Hepatocyte (in vitro differentiated cells): ENCODE measurements around the gene WFDC8. TPM values are rescaled to one million over a fixed set of nuclear protein-coding genes. Genes with fewer than 3 reads are reported as not detected.

Experiments used
- DNase-seq: peaks from one replicate; pipeline ENCODE4 v3.0.0-alpha.2; 2016; ENCODE audit warnings: low spot score
- H2AFZ ChIP-seq: fragments of 200-600 bp; sonication (generic); 2 replicates; pipeline ENCODE4 v1.6.0; 2016; ENCODE audit warnings: antibody characterized with exemption, mild to moderate bottlenecking
- H3K27ac ChIP-seq: fragments of 200-600 bp; sonication (generic); 2 replicates; pipeline ENCODE4 v1.5.1; 2016; ENCODE audit warnings: mild to moderate bottlenecking
- H3K27me3 ChIP-seq: fragments of 200-600 bp; sonication (generic); 2 replicates; pipeline ENCODE4 v1.6.1; 2016
- H3K36me3 ChIP-seq: fragments of 200-600 bp; sonication (generic); replicated peaks from 2 replicates; pipeline ENCODE4 v1.5.1; 2016; ENCODE audit warnings: low read depth; ENCODE audit not compliant: insufficient read depth
- H3K4me1 ChIP-seq: fragments of 200-600 bp; sonication (generic); 2 replicates; pipeline ENCODE4 v1.5.1; 2016; ENCODE audit warnings: mild to moderate bottlenecking, moderate library complexity; ENCODE audit not compliant: insufficient read depth
- H3K4me2 ChIP-seq: fragments of 200-600 bp; sonication (generic); 2 replicates; pipeline ENCODE4 v1.6.0; 2016
- H3K4me3 ChIP-seq: fragments of 200-600 bp; sonication (generic); 2 replicates; pipeline ENCODE4 v1.5.1; 2016; ENCODE audit warnings: mild to moderate bottlenecking
- H3K79me2 ChIP-seq: fragments of 200-600 bp; sonication (generic); 2 replicates; pipeline ENCODE4 v1.6.0; 2017; ENCODE audit warnings: mild to moderate bottlenecking
- H3K9me2 ChIP-seq: fragments of 200-600 bp; sonication (generic); replicated peaks from 2 replicates; pipeline ENCODE4 v1.6.0; 2017; ENCODE audit warnings: mild to moderate bottlenecking; ENCODE audit not compliant: insufficient read depth
- H3K9me3 ChIP-seq: fragments of 200-600 bp; sonication (generic); 2 replicates; pipeline ENCODE4 v1.5.1; 2016; ENCODE audit warnings: low read depth, mild to moderate bottlenecking
- H4K20me1 ChIP-seq: fragments of 200-600 bp; sonication (generic); 2 replicates; pipeline ENCODE4 v1.6.0; 2016; ENCODE audit warnings: mild to moderate bottlenecking; ENCODE audit not compliant: insufficient read depth, poor library complexity, severe bottlenecking
- EZH2 ChIP-seq: fragments of 200-600 bp; sonication (generic); IDR thresholded peaks from 2 replicates; pipeline ENCODE4 v1.6.1; 2016; ENCODE audit warnings: antibody characterized with exemption, mild to moderate bottlenecking, borderline replicate concordance
- EZH2phosphoT487 ChIP-seq: fragments of 200-600 bp; sonication (generic); IDR thresholded peaks from one replicate; pipeline ENCODE4 v1.6.1; 2018; ENCODE audit warnings: antibody characterized with exemption, mild to moderate bottlenecking, low read depth, moderate library complexity; ENCODE audit not compliant: unreplicated experiment, severe bottlenecking
- WGBS: methylation state at CpG from one replicate; pipeline ENCODE4 v1.1.6; 2016; ENCODE audit warnings: low lambda C conversion rate; ENCODE audit errors: missing lambda C conversion rate; 5-methylcytosine and 5-hydroxymethylcytosine counted together
- polyA plus RNA-seq: library from polyadenylated mRNA; unstranded; fragments of >200 nt; fragmentation: Nextera tagmentation; extraction: Ambion mirVana; gene quantifications from 2 replicates; pipeline ENCODE4 v1.2.1, GENCODE V29; 2016
- small RNA-seq: library from RNA; depleted of rRNA; stranded (forward); fragments of <200 nt; gene quantifications from one replicate; pipeline ENCODE3, GENCODE V24; 2014
- total RNA-seq: library from RNA; depleted of rRNA; stranded (reverse); fragments of >200 nt; gene quantifications from 2 replicates; pipeline ENCODE4 v1.2.3, GENCODE V29; 2014
- TF ChIP-seq, protein P1 (sequence below): fragments of 200-600 bp; sonication (generic); IDR thresholded peaks from 2 replicates; pipeline ENCODE4 v1.5.1; 2016; ENCODE audit warnings: antibody characterized with exemption, mild to moderate bottlenecking; ENCODE audit not compliant: poor library complexity

The WFDC8 gene
- total and polyA plus RNA-seq, 2 experiments from 2014 or later: not detected

- no peaks in the 10 kb centered on the region for H3K36me3 ChIP-seq
- no peak overlapping the region for H3K4me2 ChIP-seq
- 95% methylated on average over 5 of the region's 5 CpGs for WGBS
- H3K27me3 ChIP-seq: no peaks in the 10 kb centered on the region
- no peak for TF ChIP-seq EZH2
- TF ChIP-seq EZH2phosphoT487: no peak
- TF ChIP-seq, protein P1, sequence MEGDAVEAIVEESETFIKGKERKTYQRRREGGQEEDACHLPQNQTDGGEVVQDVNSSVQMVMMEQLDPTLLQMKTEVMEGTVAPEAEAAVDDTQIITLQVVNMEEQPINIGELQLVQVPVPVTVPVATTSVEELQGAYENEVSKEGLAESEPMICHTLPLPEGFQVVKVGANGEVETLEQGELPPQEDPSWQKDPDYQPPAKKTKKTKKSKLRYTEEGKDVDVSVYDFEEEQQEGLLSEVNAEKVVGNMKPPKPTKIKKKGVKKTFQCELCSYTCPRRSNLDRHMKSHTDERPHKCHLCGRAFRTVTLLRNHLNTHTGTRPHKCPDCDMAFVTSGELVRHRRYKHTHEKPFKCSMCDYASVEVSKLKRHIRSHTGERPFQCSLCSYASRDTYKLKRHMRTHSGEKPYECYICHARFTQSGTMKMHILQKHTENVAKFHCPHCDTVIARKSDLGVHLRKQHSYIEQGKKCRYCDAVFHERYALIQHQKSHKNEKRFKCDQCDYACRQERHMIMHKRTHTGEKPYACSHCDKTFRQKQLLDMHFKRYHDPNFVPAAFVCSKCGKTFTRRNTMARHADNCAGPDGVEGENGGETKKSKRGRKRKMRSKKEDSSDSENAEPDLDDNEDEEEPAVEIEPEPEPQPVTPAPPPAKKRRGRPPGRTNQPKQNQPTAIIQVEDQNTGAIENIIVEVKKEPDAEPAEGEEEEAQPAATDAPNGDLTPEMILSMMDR: no peak
- H3K27ac ChIP-seq: no peak overlapping the region
- no peak overlapping the region for H2AFZ ChIP-seq
- no peaks in the 10 kb centered on the region for H3K9me2 ChIP-seq
- no peaks in the 10 kb centered on the region for H3K4me1 ChIP-seq
- no peaks in the 10 kb centered on the region for H3K79me2 ChIP-seq
- no peaks in the 10 kb centered on the region for H4K20me1 ChIP-seq
- no peaks in the 10 kb centered on the region for H3K9me3 ChIP-seq
- DNase-seq: no peak
- H3K4me3 ChIP-seq: no peak overlapping the region
Measured at GRCh38 chr20:45507011-45507820, 71.9 kb downstream of the WFDC8 start.

- no peak overlapping the region for H3K4me2 ChIP-seq
- TF ChIP-seq, protein P1: no peak
- 88% methylated on average over 2 of the region's 2 CpGs for WGBS
- H2AFZ ChIP-seq: no peak overlapping the region
- no peaks in the 10 kb centered on the region for H3K36me3 ChIP-seq
- no peaks in the 10 kb centered on the region for H3K79me2 ChIP-seq
- no peaks in the 10 kb centered on the region for H3K9me2 ChIP-seq
- H3K4me3 ChIP-seq: no peak overlapping the region
- no peaks in the 10 kb centered on the region for H3K9me3 ChIP-seq
- H4K20me1 ChIP-seq: no peaks in the 10 kb centered on the region
- DNase-seq: no peak
- no peaks in the 10 kb centered on the region for H3K4me1 ChIP-seq
- H3K27ac ChIP-seq: no peak overlapping the region
- H3K27me3 ChIP-seq: no peaks in the 10 kb centered on the region
Measured at GRCh38 chr20:45506398-45506797, 72.7 kb downstream of the WFDC8 start.

DNA sequence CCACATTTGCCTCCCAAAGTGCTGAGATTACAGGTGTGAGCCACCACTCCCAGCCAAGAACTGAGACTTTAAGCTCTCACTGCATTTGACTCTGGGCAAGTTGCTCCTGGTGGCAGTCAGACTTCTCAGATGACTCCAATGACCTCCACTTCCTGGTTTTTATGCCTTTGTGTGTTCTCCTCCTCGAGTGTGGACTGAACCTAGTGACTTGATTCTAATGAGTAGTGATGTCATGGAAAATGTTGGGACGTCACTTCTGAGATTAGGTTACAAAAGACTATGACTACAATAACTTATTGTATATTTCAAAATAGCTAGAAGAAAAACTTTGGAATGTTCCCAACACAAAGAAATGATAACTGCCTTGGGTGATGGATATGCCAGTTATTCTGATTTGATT is 75.7 kb downstream of the WFDC8 start:
- no peak overlapping the region for H3K4me3 ChIP-seq
- 70% methylated on average over 2 of the region's 2 CpGs for WGBS
- no peak overlapping the region for H3K4me2 ChIP-seq
- no peaks in the 10 kb centered on the region for H3K9me3 ChIP-seq
- DNase-seq: no peak
- H3K27me3 ChIP-seq: no peaks in the 10 kb centered on the region
- no peak overlapping the region for H2AFZ ChIP-seq
- no peaks in the 10 kb centered on the region for H4K20me1 ChIP-seq
- TF ChIP-seq EZH2 (no peak), EZH2phosphoT487 (no peak)
- no peak overlapping the region for H3K27ac ChIP-seq
- H3K36me3 ChIP-seq: no peaks in the 10 kb centered on the region
- H3K9me2 ChIP-seq: no peaks in the 10 kb centered on the region
- H3K4me1 ChIP-seq: no peaks in the 10 kb centered on the region
- H3K79me2 ChIP-seq: no peaks in the 10 kb centered on the region

DNA sequence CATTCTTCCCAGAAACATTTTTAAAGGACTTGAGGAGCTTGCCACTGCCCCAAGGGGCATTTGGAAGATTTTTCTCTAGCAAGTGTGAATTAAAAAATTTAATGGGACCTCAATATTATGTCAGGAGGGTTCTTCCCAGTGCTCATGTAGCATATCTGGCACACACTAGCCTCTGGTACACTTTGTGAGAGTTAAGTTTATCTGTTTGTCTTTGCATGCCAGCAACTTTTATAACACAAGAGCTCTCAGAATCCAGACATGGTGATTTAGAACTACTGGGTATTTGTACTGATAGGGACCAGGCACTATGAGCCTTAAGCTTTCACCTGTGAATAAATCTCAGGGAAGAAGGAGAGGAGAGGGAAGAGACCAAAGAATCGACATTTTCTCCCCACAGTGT is 76.5 kb downstream of the WFDC8 start:
- H3K9me3 ChIP-seq: no peaks in the 10 kb centered on the region
- H4K20me1 ChIP-seq: no peaks in the 10 kb centered on the region
- 69% methylated on average over 1 of the region's 1 CpG for WGBS
- H3K79me2 ChIP-seq: no peaks in the 10 kb centered on the region
- H3K27ac ChIP-seq: no peak overlapping the region
- H3K4me3 ChIP-seq: no peak overlapping the region
- no peak overlapping the region for H3K4me2 ChIP-seq
- no peak for DNase-seq
- TF ChIP-seq EZH2phosphoT487: no peak
- no peak for TF ChIP-seq EZH2
- TF ChIP-seq, protein P1: no peak
- H3K4me1 ChIP-seq: no peaks in the 10 kb centered on the region
- no peaks in the 10 kb centered on the region for H3K9me2 ChIP-seq
- H2AFZ ChIP-seq: no peak overlapping the region
- no peaks in the 10 kb centered on the region for H3K27me3 ChIP-seq
- H3K36me3 ChIP-seq: no peaks in the 10 kb centered on the region

Small RNAs within 50 kb of the gene (small RNA-seq; reads per million reads assigned to genes)
- gene AL031663.1 (not detected), gene HSPD1P21 (not detected), gene RNA5SP485 (not detected)

Other genes with a start within 250 kb of the WFDC8 start
- gene SDC4, start 230.9 kb downstream of the WFDC8 start, total RNA-seq: 191 and 194 TPM in 2 replicates
- gene SDC4, start 230.9 kb downstream of the WFDC8 start, polyA plus RNA-seq: 159 and 178 TPM in 2 replicates
- gene SYS1, start 216.1 kb downstream of the WFDC8 start, total RNA-seq: 42.0 and 50.7 TPM in 2 replicates
- 28.9 and 35.8 TPM in 2 replicates for gene SYS1, start 216.1 kb downstream of the WFDC8 start, polyA plus RNA-seq
- gene TP53TG5, start 201.0 kb downstream of the WFDC8 start, total RNA-seq: not detected in 2 replicates
- 0.23 TPM in 1 of 2 replicates, not detected in the other for gene TP53TG5, start 201.0 kb downstream of the WFDC8 start, polyA plus RNA-seq
- gene DBNDD2, start 171.0 kb downstream of the WFDC8 start, total RNA-seq: 12.3 and 12.8 TPM in 2 replicates
- 11.1 and 17.9 TPM in 2 replicates for gene DBNDD2, start 171.0 kb downstream of the WFDC8 start, polyA plus RNA-seq
- 67.1 TPM in 2 replicates for gene PIGT, start 163.1 kb downstream of the WFDC8 start, total RNA-seq
- 163 and 168 TPM in 2 replicates for gene PIGT, start 163.1 kb downstream of the WFDC8 start, polyA plus RNA-seq
- 12.6 and 16.7 TPM in 2 replicates for gene WFDC2, start 109.5 kb downstream of the WFDC8 start, total RNA-seq
- gene WFDC2, start 109.5 kb downstream of the WFDC8 start, polyA plus RNA-seq: 92.1 and 99.1 TPM in 2 replicates
- not detected in 2 replicates for gene SPINT3, start 63.7 kb downstream of the WFDC8 start, total RNA-seq
- not detected in 2 replicates for gene SPINT3, start 63.7 kb downstream of the WFDC8 start, polyA plus RNA-seq
- gene WFDC6, start 39.8 kb downstream of the WFDC8 start, total RNA-seq: not detected in 2 replicates
- not detected in 2 replicates for gene WFDC6, start 39.8 kb downstream of the WFDC8 start, polyA plus RNA-seq
- gene EPPIN, start 31.9 kb downstream of the WFDC8 start, total RNA-seq: not detected in 2 replicates
- gene EPPIN, start 31.9 kb downstream of the WFDC8 start, polyA plus RNA-seq: not detected in 2 replicates
- not detected in 2 replicates for gene WFDC10A, start 50.5 kb upstream of the WFDC8 start, total RNA-seq
- gene WFDC10A, start 50.5 kb upstream of the WFDC8 start, polyA plus RNA-seq: not detected in 2 replicates
- not detected in 2 replicates for gene WFDC9, start 52.0 kb upstream of the WFDC8 start, total RNA-seq
- not detected in 2 replicates for gene WFDC9, start 52.0 kb upstream of the WFDC8 start, polyA plus RNA-seq
- gene WFDC11, start 91.0 kb upstream of the WFDC8 start, total RNA-seq: not detected in 2 replicates
- gene WFDC11, start 91.0 kb upstream of the WFDC8 start, polyA plus RNA-seq: not detected in 2 replicates
- gene WFDC13, start 122.8 kb upstream of the WFDC8 start, total RNA-seq: not detected in 2 replicates
- gene WFDC13, start 122.8 kb upstream of the WFDC8 start, polyA plus RNA-seq: 0.29 TPM in 1 of 2 replicates, not detected in the other
- gene WFDC10B, start 125.7 kb upstream of the WFDC8 start, total RNA-seq: 2.6 TPM in 1 of 2 replicates, not detected in the other
- 0.62 and 1.9 TPM in 2 replicates for gene WFDC10B, start 125.7 kb upstream of the WFDC8 start, polyA plus RNA-seq
- gene SPINT4, start 143.1 kb upstream of the WFDC8 start, total RNA-seq: not detected in 2 replicates
- not detected in 2 replicates for gene SPINT4, start 143.1 kb upstream of the WFDC8 start, polyA plus RNA-seq
- 0.72 and 2.6 TPM in 2 replicates for gene WFDC3, start 212.6 kb upstream of the WFDC8 start, total RNA-seq
- 9.9 and 16.8 TPM in 2 replicates for gene WFDC3, start 212.6 kb upstream of the WFDC8 start, polyA plus RNA-seq
- 18.8 and 25.2 TPM in 2 replicates for gene DNTTIP1, start 212.7 kb upstream of the WFDC8 start, total RNA-seq
- 60.3 and 65.1 TPM in 2 replicates for gene DNTTIP1, start 212.7 kb upstream of the WFDC8 start, polyA plus RNA-seq
- 21.9 and 26.7 TPM in 2 replicates for gene UBE2C, start 233.4 kb upstream of the WFDC8 start, total RNA-seq
- gene UBE2C, start 233.4 kb upstream of the WFDC8 start, polyA plus RNA-seq: 46.9 and 49.0 TPM in 2 replicates
- gene TNNC2, start 248.0 kb upstream of the WFDC8 start, total RNA-seq: 0.63 TPM in 1 of 2 replicates, not detected in the other
- 0.51 and 1.8 TPM in 2 replicates for gene TNNC2, start 248.0 kb upstream of the WFDC8 start, polyA plus RNA-seq